Subcutaneous abdominal adipose tissue (tissue), 5 donors: ENCODE data around the gene NOTCH2.
"Not testable (repeated sequence)": the region's sequence is repeated elsewhere in the genome, so short reads cannot be mapped to it uniquely, and the experiment has no call there.

Source experiments
- H3K27ac ChIP-seq: one replicate; pipeline ENCODE4 v1.7.0; 2013; ENCODE audit warnings: low read depth, mild to moderate bottlenecking, inconsistent platforms, low read length, moderate library complexity
- H3K27me3 ChIP-seq, 5 donors: one replicate each; pipeline ENCODE4 v1.7.0; 2013; ENCODE audit warnings: low read length in 5 of 5, inconsistent platforms in 1 of 5; ENCODE audit not compliant: control insufficient read depth in 5 of 5, insufficient read depth in 4 of 5
- H3K36me3 ChIP-seq, 5 donors: one replicate each; pipeline ENCODE4 v1.7.0; 2013; ENCODE audit warnings: low read length in 5 of 5; ENCODE audit not compliant: control insufficient read depth in 5 of 5, insufficient read depth in 5 of 5
- H3K4me1 ChIP-seq, 5 donors: one replicate each; pipeline ENCODE4 v1.7.0; 2013; ENCODE audit warnings: low read length in 5 of 5, mild to moderate bottlenecking in 3 of 5, moderate library complexity in 1 of 5; ENCODE audit not compliant: control insufficient read depth in 5 of 5, insufficient read depth in 5 of 5
- H3K4me3 ChIP-seq, 5 donors: one replicate each; pipeline ENCODE4 v1.7.0; 2013; ENCODE audit warnings: low read length in 5 of 5, low read depth in 1 of 5
- H3K9ac ChIP-seq, 5 donors: one replicate each; pipeline ENCODE4 v1.7.0; 2013; ENCODE audit warnings: low read length in 5 of 5, mild to moderate bottlenecking in 4 of 5, moderate library complexity in 3 of 5
- H3K9me3 ChIP-seq, 5 donors: one replicate each; pipeline ENCODE4 v1.7.0; 2013; ENCODE audit warnings: low read length in 5 of 5; ENCODE audit not compliant: control insufficient read depth in 5 of 5
- donor health status: healthy.
- donor health status: healthy.
- donor health status: healthy.
- donor health status: healthy.
- donor health status: healthy.

NOTCH2 gene

DNA sequence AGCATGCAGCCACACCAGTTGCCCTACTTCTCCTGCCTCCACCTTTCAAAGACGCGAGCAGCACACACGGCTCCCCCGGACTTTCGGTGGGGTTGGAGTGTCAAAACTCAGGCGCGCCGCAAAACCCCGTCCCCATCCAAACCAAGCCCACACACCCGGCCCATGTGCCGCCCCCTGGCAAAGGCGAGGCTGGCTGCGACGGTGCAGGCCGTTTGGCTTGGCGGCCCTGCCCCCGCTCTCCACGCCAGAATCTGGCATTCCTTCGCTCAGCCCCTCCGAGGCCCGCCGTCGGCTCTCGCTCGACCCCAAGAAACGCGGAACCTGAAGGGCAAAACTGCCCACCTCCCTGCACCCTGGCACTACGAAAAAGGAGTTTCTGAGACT, 787 bp downstream of the NOTCH2 start:
- H3K36me3 ChIP-seq, H3K4me1 ChIP-seq, H3K27me3 ChIP-seq, H3K9me3 ChIP-seq: not testable (repeated sequence)
- Histone ChIP-seq H3K27ac (peak overlapping the region; percentile 37), H3K4me3 (peak overlapping the region in 4 of 5 donors; percentile 27 to 56 (median 44)), H3K9ac (peak overlapping the region in 1 of 5 donors; percentile 55)

DNA sequence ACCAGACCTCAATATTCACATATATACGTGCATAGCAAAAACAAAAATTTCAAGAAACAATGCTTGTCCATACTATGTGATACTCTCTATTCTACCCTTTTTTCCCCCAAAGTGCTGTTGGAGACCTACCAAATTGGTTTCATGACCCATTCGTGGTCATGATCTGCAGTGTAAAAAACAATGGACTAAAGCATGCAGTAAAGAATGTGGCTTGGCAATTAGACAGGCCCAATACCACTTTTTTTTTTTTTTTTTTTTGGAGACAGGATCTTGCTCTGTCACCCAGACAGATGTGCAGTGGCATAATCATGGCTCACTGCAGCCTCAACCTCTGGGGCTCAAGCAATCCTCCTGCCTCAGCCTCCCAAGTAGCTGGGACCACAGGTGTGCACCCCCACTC, 21.3 kb downstream of the NOTCH2 start:
- not testable (repeated sequence) for H3K4me3 ChIP-seq, H3K9me3 ChIP-seq, H3K27me3 ChIP-seq, H3K4me1 ChIP-seq, H3K27ac ChIP-seq, H3K9ac ChIP-seq, H3K36me3 ChIP-seq

DNA sequence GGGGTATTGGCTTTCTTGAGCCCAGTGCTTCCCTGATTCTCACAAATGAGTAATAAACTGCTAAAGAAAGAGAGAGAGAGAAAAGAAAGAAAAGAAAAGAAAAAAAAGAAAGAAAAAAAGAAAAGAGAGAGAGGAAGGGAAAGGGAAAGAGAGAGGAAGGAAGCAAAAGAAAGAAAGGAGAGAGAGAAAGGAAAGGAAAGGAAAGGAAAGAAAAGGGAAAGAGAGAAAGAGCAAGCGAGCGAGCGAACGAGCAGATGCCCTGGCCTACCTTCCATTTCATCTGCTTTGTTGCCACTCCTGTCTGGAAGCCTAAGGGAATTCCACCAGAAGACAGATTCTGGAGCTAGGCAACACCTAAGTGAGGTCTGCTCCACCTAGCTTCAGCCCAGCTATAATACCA, 27.7 kb downstream of the NOTCH2 start:
- not testable (repeated sequence) for H3K4me3 ChIP-seq, H3K4me1 ChIP-seq

GRCh38 chr1:120032253-120032652, 37.2 kb downstream of the NOTCH2 start:
- not testable (repeated sequence) for H3K36me3 ChIP-seq, H3K27ac ChIP-seq, H3K27me3 ChIP-seq, H3K4me1 ChIP-seq, H3K9ac ChIP-seq, H3K4me3 ChIP-seq, H3K9me3 ChIP-seq

More for the DNA sequence above, 27.7 kb downstream of the NOTCH2 start:
- not testable (repeated sequence) for H3K27ac ChIP-seq, H3K27me3 ChIP-seq, H3K9ac ChIP-seq, H3K36me3 ChIP-seq, H3K9me3 ChIP-seq

DNA sequence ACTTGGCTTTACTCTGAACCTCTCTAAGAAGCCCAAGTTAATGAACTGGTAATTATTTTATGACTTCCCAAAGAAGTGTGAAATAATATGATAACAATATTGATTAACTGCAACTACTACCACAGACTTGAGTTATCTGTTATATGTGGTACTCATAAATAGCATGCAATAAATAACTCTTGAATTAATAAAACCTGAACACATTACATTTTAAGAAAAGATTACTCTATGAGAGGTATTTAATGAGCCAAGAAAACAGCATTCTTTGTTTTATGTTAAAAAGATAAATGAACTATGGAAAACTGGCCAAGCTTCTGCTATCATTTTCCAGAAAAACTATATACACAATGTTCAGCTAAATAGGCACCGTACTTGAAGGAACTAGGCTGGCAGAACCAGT, 45.7 kb downstream of the NOTCH2 start:
- H3K9ac ChIP-seq, H3K9me3 ChIP-seq, H3K36me3 ChIP-seq, H3K4me3 ChIP-seq, H3K27ac ChIP-seq, H3K27me3 ChIP-seq, H3K4me1 ChIP-seq: not testable (repeated sequence)

DNA sequence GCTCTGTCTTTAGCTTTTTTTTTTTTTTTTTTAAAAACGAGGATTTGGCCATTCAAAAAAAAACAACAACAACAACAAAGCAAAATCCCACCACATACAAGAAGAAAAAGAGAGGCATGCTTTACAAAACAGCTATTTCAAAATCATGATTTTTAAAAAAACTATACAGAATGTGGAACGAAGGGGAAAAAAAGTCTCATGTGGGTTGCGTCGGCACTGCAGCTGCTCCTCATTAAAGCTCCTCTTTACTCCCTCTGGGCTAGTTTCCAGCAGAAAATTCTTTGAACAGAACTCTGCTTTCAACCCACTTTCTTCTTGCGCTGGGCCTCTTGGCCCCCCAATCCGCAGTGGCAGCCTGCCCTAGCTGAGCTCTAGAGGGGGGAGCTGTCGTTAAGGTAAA, 54.5 kb downstream of the NOTCH2 start:
- H3K36me3 ChIP-seq, H3K9me3 ChIP-seq, H3K4me1 ChIP-seq, H3K27me3 ChIP-seq, H3K27ac ChIP-seq, H3K4me3 ChIP-seq, H3K9ac ChIP-seq: not testable (repeated sequence)

- H3K27me3 ChIP-seq, H3K36me3 ChIP-seq: not testable (repeated sequence)
Measured at GRCh38 chr1:120008320-120008719, 61.1 kb downstream of the NOTCH2 start.

DNA sequence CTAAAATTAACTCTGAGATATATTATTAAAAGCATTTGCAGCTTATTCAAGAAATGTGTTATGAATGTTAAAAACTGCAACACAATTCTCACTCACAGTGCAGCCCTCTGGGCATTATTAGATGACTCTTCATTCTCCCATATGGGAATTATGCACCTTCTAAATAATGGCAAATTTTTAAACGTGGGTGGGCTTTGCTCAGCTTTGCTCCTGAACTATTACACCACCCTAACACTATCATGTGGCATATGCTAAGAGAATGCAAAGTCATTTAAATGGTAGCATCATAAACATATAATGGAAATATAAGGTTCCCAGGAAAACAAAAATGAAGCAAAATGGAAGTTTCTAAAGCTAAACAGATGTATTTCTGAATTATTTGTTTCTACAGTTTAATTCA, 61.6 kb downstream of the NOTCH2 start:
- H3K27me3 ChIP-seq, H3K27ac ChIP-seq, H3K9ac ChIP-seq, H3K4me3 ChIP-seq, H3K4me1 ChIP-seq, H3K36me3 ChIP-seq, H3K9me3 ChIP-seq: not testable (repeated sequence)

More at GRCh38 chr1:120008320-120008719, 61.1 kb downstream of the NOTCH2 start:
- H3K9me3 ChIP-seq, H3K27ac ChIP-seq, H3K9ac ChIP-seq, H3K4me1 ChIP-seq, H3K4me3 ChIP-seq: not testable (repeated sequence)

- H3K9ac ChIP-seq, H3K9me3 ChIP-seq, H3K4me3 ChIP-seq, H3K36me3 ChIP-seq, H3K27ac ChIP-seq, H3K27me3 ChIP-seq, H3K4me1 ChIP-seq: not testable (repeated sequence)
Measured at GRCh38 chr1:120001035-120001434, 68.4 kb downstream of the NOTCH2 start.

DNA sequence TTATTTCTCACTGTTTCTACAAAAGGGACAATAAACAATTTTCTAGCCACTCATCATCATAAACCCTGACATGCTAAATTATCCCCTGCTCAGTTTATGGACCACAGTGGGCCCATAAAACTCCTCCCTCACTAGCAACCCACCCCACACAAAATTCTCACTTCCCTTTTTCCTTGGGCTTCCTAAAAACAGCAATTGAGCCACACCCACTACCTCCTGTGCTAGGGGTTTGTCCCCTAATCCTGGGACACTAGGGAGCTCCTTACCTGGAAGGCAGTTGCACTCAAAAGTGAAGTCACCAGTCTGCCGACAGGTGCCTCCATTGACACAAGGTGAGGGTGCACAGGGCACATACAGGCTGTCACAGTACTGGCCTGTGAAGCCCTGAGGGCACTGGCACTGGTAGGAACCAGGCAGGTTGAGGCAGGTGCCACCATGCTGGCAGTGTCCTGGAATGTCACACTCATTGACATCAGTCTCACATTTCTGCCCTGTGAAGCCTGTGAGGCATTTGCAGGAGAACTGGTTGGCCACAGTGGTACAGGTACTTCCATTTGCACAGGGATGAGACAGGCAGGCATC, 72.6 kb downstream of the NOTCH2 start:
- not testable (repeated sequence) for H3K9me3 ChIP-seq, H3K27me3 ChIP-seq, H3K4me3 ChIP-seq, H3K4me1 ChIP-seq, H3K9ac ChIP-seq, H3K36me3 ChIP-seq, H3K27ac ChIP-seq

GRCh38 chr1:119995975-119996374, 73.5 kb downstream of the NOTCH2 start:
- H3K27ac ChIP-seq, H3K36me3 ChIP-seq, H3K4me3 ChIP-seq, H3K27me3 ChIP-seq, H3K9ac ChIP-seq, H3K9me3 ChIP-seq, H3K4me1 ChIP-seq: not testable (repeated sequence)
